Measurements from ENCODE around the gene STIM1. TPM values are rescaled to one million over a fixed set of nuclear protein-coding genes. Genes with fewer than 3 reads are reported as not detected.

Gene STIM1
- total RNA-seq, 1 experiment from 2014 or later: 18.1 TPM

GRCh38 chr11:3909901-3910300 lies 54.4 kb downstream of the STIM1 start:
- no peak for DNase-seq (ENCODE audit: low read depth)

DNA sequence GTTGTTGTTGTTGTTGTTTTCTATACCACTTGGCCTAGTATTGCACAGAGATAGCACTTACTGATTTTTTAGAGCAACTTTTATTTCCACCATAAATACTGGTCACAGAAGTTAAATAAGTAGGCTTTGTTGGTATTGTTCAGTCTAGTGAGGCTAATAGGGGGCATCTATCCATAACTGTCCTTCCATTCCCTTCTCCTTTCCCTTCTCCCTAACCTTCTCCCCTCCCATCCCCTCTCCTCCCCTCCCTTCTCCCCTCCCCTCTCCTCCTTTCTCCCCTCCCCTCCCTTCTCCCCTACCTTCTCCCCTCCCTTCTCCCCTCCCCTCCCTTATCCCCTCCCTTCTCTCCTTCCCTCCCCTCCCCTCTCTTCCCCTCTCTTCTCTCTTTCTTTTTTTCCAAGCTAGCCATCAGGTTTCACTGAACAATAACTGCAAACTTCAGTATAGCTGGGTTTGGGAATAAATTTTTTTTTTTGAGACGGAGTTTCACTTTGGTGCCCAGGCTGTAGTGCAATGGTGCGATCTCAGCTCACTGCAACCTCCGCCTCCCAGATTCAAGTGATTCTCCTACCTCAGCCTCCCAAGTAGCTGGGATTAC lies 56.5 kb downstream of the STIM1 start:
- no peak for DNase-seq (ENCODE audit: low read depth)

GRCh38 chr11:3913921-3914320 lies 58.5 kb downstream of the STIM1 start:
- DNase-seq (ENCODE audit: low read depth): no peak

- no peak for DNase-seq (ENCODE audit: low read depth)
Observed at GRCh38 chr11:3914805-3915204, 59.3 kb downstream of the STIM1 start.

DNA sequence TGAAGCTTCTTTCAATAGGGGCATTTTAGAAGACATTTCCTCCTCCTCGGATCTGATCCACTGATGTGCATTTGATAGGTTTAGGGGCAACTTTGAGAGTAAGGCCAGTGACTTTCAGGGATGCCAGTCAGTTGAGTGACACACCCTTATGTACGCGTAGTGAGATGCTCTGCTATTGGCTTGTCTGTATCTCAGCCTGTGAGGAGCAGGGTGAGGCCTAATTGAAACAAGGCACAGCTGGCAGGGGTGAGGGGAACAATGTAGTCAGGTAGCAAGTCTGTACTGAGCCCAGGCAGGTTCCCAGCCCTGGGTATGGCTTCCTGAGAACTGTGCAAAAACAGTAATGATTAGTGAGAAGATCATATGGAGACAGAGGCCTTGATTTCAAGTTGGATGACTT lies 61.5 kb downstream of the STIM1 start:
- DNase-seq (ENCODE audit: low read depth): no peak

- peak; percentile 61 for DNase-seq (ENCODE audit: low read depth)
Observed at GRCh38 chr11:3920148-3920852, 64.8 kb downstream of the STIM1 start.

DNA sequence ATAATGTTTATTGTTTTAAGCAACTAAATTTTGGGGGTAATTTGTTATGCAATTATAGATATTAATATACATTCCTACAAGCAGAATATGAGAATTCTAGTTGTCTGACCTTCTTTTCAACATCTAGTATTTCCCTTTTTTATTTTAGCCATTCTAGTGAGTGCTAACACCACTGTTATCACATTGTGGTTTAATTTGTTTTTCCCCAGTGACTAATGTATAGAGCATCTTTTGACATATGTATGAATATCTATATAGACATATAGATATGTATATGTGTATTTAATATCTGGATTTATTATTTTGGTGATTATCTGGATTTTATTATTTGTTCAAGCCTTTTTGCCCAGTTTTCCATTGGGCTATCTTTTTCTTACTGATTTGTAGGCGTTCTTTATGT lies 66.6 kb downstream of the STIM1 start:
- no peak for DNase-seq (ENCODE audit: low read depth)

DNA sequence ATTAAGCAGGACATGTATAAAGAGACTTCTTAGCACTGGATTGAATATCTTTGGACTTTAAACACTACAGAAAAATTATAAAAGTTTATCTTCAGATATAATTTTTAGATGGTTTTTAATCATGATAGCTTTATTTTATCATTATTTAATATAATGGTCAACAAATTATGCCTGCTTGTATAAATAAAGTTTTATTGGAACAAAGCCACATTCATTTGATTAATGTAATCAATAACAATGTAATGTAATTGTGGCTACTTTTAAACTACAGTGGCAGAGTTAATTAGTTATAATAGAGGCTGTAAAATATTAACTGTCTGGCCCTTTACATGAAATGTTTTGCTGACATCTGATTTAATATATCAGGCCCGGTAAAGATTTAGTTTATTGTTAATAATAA lies 70.0 kb downstream of the STIM1 start:
- DNase-seq (ENCODE audit: low read depth): no peak

DNA sequence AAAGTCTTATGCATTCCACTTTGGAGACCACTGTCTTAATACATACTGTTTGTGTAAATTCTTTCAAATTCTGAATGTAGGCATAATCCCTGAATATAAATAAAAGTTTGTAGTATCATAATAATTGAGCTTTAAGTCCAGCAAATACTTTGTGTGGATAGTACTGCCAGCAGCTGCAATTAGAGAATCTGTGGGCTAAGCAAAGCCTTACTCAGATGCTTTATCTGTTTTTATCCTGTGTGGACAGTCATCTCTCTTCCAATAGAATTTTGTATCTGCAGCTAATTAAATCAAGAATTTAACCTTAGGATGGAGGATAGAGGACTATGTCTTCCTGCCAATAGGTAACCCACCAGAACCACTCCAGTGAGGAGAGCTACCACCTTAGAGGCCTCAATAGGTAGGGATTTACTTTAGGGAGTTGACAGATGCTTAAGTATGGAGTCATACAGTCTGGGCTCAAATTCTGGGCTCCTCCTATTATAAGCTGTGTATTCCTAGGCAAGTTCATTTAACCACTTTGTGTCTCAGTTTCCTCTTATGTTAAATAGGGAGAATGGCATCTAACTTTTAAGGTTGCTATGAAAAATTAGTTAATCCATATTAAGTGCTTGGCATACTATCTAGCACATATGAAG lies 71.1 kb downstream of the STIM1 start:
- DNase-seq (ENCODE audit: low read depth): no peak

GRCh38 chr11:3927129-3927796 lies 71.8 kb downstream of the STIM1 start:
- no peak for DNase-seq (ENCODE audit: low read depth)

GRCh38 chr11:3929232-3929631 lies 73.8 kb downstream of the STIM1 start:
- DNase-seq (ENCODE audit: low read depth): no peak

- DNase-seq (ENCODE audit: low read depth): no peak
Observed at GRCh38 chr11:3929649-3930048, 74.2 kb downstream of the STIM1 start.

DNA sequence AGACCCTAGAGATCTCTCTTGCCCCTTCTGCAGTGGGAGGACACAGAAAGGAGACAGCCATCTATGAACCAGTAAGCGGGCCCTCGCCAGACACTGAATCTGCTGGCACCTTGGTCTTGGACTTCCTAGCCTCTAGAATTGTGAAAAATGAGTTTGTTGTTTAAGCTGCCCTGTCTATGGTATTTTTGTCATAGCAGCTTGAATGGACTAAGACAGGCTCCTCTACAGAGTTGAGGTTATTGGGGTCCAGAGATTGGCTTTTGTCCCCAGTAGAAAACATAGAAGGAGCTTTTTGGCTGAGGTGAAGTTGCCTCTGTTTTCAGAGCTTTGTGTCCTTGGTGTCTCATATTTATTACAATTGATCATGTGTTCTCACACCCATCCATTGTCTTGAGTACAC lies 77.2 kb downstream of the STIM1 start:
- DNase-seq (ENCODE audit: low read depth): no peak

- DNase-seq (ENCODE audit: low read depth): no peak
Observed at GRCh38 chr11:3933165-3933628, 77.7 kb downstream of the STIM1 start.

- DNase-seq (ENCODE audit: low read depth): no peak
Observed at GRCh38 chr11:3934658-3935057, 79.2 kb downstream of the STIM1 start.

DNA sequence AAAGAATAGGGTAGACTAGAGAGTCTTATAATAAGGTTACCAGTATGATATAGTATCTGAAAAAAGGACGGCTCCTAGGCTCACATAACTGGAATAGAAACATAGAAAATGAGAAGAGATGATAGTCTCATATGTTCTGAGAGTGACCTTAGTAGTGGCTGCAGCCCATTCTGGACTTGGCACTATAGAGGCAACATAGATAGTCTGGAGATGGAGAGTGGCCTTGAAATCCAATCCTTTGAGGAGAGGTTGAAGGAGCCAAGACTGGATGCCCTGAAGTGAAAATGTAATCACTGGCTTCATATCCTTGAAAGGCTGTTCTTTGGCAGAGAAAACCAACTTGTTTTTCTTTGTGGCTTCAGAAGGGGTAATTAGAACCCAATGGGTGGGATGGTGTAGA lies 81.1 kb downstream of the STIM1 start:
- no peak for DNase-seq (ENCODE audit: low read depth)

DNA sequence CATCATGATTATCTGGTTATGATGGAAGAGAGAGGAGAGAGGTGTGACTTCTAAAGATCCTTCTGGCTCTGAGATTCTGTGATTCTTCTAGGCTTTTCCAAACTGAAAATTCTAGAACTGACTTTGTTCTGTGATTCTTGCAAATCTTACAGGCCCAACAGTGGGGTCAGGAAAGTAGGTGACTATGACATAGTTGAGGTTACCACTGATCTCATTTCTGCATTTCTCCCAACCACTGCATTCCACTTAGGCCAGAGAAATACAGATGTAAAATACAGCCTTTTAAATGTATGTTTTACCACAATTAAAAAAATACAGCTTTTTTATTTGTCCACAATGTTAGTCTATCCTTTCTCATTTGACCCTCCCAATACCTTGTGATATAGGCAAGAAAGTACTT lies 83.7 kb downstream of the STIM1 start:
- DNase-seq (ENCODE audit: low read depth): peak; percentile 61

- DNase-seq (ENCODE audit: low read depth): no peak
Observed at GRCh38 chr11:3939651-3940190, 84.3 kb downstream of the STIM1 start.

GRCh38 chr11:3942160-3942955 lies 86.9 kb downstream of the STIM1 start:
- DNase-seq (ENCODE audit: low read depth): no peak

- DNase-seq (ENCODE audit: low read depth): no peak
Observed at GRCh38 chr11:3942956-3943497, 87.6 kb downstream of the STIM1 start.

- no peak for DNase-seq (ENCODE audit: low read depth)
Observed at GRCh38 chr11:3944198-3944597, 88.7 kb downstream of the STIM1 start.

Measured in HT1080 (cell line).